Activated CD8-positive, alpha-beta T cell treated with anti-CD3 and anti-CD28 coated beads for 36 hours (primary cell): ENCODE measurements around the gene CHCHD2. TPM values are rescaled to one million over a fixed set of nuclear protein-coding genes. Genes with fewer than 3 reads are reported as not detected.
"Not testable (repeated sequence)": the region's sequence is repeated elsewhere in the genome, so short reads cannot be mapped to it uniquely, and the experiment has no call there.

Source experiments
- ATAC-seq: fragments of 200-7000 bp; cut with Tn5 transposase; one replicate; pipeline ENCODE4 v1.10.0; 2021; ENCODE audit warnings: mild to moderate bottlenecking, moderate library complexity
- CTCF ChIA-PET: fragments of 350-600 bp; sonication (Branson Sonifier 250); formaldehyde crosslinking; loops from one replicate; lab custom pipeline; 2021; ENCODE audit warnings: antibody characterized with exemption; lab: Charles Lee
- POLR2A ChIA-PET: fragments of 350-600 bp; sonication (Branson Sonifier 250); formaldehyde crosslinking; loops from one replicate; lab custom pipeline; 2021; ENCODE audit warnings: antibody characterized with exemption; lab: Charles Lee
- DNase-seq: peaks from one replicate; pipeline ENCODE4 v3.0.0-alpha.2; 2020
- H3K27ac Mint-ChIP-seq: one replicate; pipeline ENCODE4 v1.8.0; 2021; ENCODE audit warnings: mild to moderate bottlenecking, mixed read lengths
- H3K27me3 Mint-ChIP-seq: one replicate; pipeline ENCODE4 v1.8.0; 2021; ENCODE audit warnings: mixed read lengths
- H3K36me3 Mint-ChIP-seq: one replicate; pipeline ENCODE4 v1.8.0; 2021; ENCODE audit warnings: low read depth, mixed read lengths
- H3K4me1 Mint-ChIP-seq: one replicate; pipeline ENCODE4 v1.8.0; 2021; ENCODE audit warnings: low read depth, mixed read lengths
- H3K4me3 Mint-ChIP-seq: one replicate; pipeline ENCODE4 v1.8.0; 2021; ENCODE audit warnings: mild to moderate bottlenecking, moderate library complexity, mixed read lengths
- H3K9me3 Mint-ChIP-seq: one replicate; pipeline ENCODE4 v1.8.0; 2021; ENCODE audit warnings: mixed read lengths
- intact Hi-C: fragments of 100-400 bp; cut with micrococcal nuclease; formaldehyde crosslinking; loops from one replicate; pipeline ENCODE4 v1.10.0; 2022
- total RNA-seq, 2 experiments: library from RNA; stranded (reverse); gene quantifications; one replicate each; pipeline ENCODE4 v1.2.3, GENCODE V29; 2021
- TF ChIP-seq, protein P1 (sequence below): fragments of 200-600 bp; IDR thresholded peaks from one replicate; pipeline ENCODE4 v1.8.0; 2022; ENCODE audit warnings: antibody characterized with exemption, mild to moderate bottlenecking

The CHCHD2 gene, protein sequence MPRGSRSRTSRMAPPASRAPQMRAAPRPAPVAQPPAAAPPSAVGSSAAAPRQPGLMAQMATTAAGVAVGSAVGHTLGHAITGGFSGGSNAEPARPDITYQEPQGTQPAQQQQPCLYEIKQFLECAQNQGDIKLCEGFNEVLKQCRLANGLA
- total RNA-seq = 100 to 1,000 TPM; 726 to 748 TPM

DNA sequence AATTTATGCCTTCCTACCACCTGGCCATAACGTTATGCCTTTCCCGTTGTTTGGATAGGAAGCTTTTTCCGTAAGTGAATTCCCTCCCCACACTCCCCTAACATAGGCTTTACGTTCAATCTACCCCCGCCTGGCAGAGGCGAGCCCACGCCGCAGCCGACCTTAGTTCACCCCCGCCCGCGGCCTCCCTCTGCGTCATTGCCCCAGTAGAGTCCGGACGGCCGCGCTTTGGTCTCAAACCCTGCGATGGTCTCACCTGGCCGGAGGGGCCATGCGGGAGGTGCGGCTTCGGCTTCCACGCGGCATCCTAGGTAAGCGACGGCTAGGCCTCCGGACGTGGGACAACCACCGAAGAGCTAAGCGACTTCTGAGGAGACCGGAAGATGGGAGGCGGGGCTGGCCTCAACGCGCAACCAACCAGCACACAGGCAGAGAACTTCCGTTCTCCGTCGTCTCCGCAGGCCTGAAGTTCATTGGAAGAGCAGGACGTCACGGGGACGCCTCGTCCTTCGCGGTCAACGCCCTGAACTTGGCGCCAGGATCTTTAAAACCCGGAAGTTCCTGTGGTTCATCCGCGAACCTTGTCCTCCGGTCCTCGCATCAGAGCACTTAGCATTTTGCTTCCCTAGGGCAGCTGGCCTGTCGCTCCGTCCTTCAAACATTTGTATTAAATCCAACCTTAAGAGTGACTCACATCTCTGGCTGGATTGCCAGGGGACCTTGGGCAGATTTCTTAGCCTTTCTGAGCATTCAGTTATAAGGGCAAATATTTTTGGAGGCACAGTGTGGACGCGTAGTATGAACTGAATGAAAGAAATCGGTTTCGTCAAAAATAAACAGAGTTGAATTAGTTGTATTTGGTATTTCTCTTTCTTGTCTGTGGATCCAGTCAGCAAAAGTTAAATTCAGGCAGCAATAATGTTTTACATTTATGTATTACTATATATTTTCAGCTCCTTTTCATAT, at the start of gene CHCHD2:
Gene CHCHD2, minus strand, starts transcription at position 369 of the 966 bp plus-strand sequence. Its CDS starts 63 bp downstream, at position 306.
- peak within 1 kb of the TSS; percentile 100 for H3K4me3 Mint-ChIP-seq
- H3K27me3 Mint-ChIP-seq = no peaks in the 10 kb centered on the region
- H3K27ac Mint-ChIP-seq = peak within 1 kb of the TSS; percentile 99
- TF ChIP-seq, protein P1, sequence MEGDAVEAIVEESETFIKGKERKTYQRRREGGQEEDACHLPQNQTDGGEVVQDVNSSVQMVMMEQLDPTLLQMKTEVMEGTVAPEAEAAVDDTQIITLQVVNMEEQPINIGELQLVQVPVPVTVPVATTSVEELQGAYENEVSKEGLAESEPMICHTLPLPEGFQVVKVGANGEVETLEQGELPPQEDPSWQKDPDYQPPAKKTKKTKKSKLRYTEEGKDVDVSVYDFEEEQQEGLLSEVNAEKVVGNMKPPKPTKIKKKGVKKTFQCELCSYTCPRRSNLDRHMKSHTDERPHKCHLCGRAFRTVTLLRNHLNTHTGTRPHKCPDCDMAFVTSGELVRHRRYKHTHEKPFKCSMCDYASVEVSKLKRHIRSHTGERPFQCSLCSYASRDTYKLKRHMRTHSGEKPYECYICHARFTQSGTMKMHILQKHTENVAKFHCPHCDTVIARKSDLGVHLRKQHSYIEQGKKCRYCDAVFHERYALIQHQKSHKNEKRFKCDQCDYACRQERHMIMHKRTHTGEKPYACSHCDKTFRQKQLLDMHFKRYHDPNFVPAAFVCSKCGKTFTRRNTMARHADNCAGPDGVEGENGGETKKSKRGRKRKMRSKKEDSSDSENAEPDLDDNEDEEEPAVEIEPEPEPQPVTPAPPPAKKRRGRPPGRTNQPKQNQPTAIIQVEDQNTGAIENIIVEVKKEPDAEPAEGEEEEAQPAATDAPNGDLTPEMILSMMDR = no peak
- intact Hi-C loops = loop anchor here (5.0 kb wide), 1 partner anchor 54 kb away; the partner anchor contains the start of genes CCT6A and PSPH
- DNase-seq (peak; percentile 97), ATAC-seq (peak; percentile 98)
- peaks cover 5% of the 10 kb centered on the region for H3K9me3 Mint-ChIP-seq
- H3K4me1 Mint-ChIP-seq = peaks cover 29% of the 10 kb centered on the region
- H3K36me3 Mint-ChIP-seq = peaks cover 42% of the 10 kb centered on the region
- POLR2A ChIA-PET = interaction anchor here (0.6 to 1.1 kb wide), 4 partner anchors 11 to 741 kb away, joined by 3 read pairs; no protein-coding TSS in a partner anchor
- CTCF ChIA-PET = interaction anchor here (1.0 to 1.8 kb wide), 2 partner anchors 17 to 32 kb away, joined by 3 to 11 read pairs; no protein-coding TSS in a partner anchor

DNA sequence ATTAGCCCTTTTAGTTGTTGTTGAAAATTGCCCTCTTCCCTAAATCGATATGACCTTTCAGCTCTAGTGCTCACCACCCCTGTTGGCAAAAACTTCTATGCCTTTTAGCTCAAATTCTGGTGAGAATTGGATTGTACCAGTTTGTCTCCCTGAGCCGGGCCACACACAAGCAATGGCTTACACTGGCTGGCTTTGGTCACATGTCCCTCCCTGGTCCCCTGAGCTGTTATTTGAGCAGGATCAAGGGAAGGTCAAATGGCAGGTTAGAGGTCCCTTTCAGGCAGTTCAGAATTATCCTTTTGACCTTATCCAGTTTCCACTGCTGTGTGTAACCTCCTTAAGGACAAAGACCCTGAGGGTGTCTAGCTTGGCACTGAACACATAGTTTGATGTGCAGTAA, 24.8 kb upstream of the CHCHD2 start:
- POLR2A ChIA-PET = interaction anchor here (0.7 kb wide), 1 partner anchor 386 kb away, joined by 3 read pairs; no protein-coding TSS in a partner anchor
- intact Hi-C loops, H3K27me3 Mint-ChIP-seq, ATAC-seq, CTCF ChIA-PET, H3K27ac Mint-ChIP-seq, H3K4me1 Mint-ChIP-seq, H3K4me3 Mint-ChIP-seq, DNase-seq, H3K9me3 Mint-ChIP-seq, H3K36me3 Mint-ChIP-seq: not testable (repeated sequence)

DNA sequence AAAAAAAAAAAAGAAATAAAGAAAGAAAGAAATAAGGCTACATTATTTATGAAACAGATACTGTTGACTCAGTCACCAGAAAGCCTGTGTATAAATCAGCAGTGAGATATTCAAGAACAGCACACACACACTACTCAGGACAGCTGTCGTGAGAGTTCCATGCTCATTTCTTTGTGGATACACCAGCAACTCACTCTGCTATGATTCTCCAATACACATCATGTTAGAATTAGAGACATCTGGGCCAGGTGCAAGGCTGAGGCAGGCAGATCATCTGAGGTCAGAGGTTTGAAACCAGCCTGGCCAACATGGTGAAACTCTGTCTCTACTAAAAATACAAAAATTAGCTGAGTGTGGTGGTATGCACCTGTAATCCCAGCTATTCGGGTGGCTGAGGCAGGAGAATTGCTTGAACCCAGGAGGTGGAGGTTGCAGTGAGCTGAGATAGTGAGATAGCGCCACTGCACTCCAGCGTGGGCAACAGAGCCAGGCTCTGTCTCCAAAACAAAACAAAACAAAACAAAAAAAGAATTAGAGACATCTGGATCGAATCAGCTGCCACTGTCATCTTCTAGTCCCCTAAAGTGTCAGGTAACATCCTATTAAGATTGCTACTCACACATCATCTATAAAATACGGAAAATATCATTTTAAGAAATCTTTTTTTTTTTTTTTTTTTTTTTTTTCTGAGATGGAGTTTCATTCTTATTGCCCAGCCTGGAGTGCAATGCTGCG, 21.1 kb upstream of the CHCHD2 start:
- Mint-ChIP-seq H3K9me3 (no peaks in the 10 kb centered on the region), H3K27me3 (no peaks in the 10 kb centered on the region), H3K4me3 (no peak overlapping the region), H3K4me1 (no peaks in the 10 kb centered on the region), H3K36me3 (no peaks in the 10 kb centered on the region), H3K27ac (no peak overlapping the region)
- intact Hi-C loops = no loop called here
- CTCF ChIA-PET = no interaction called here
- no peak for DNase-seq
- ATAC-seq = no peak
- TF ChIP-seq, protein P1 = no peak
- POLR2A ChIA-PET = no interaction called here

DNA sequence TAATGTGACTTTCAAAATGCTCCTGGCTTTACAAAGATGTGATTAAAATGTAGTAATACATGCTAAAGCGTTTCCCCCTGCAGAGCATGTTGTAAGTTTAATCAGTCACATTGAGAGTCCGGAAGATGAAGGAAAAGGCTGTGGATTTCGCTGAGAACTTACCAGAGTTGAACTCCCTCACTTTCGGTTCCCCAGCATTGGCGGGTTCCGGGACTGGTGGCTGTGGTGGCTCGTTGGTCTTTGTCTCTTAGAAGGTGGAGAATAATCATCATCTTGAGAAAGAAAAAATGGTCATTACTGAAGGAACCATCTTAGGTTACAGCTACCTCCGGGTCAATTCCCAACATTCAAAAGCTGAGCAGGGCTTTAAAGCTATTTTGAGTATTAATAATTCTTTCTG, 19.6 kb upstream of the CHCHD2 start:
- ChIA-PET POLR2A (no interaction called here), CTCF (no interaction called here)
- H3K4me1 Mint-ChIP-seq = no peaks in the 10 kb centered on the region
- H3K36me3 Mint-ChIP-seq = no peaks in the 10 kb centered on the region
- ATAC-seq = no peak
- H3K9me3 Mint-ChIP-seq = no peaks in the 10 kb centered on the region
- H3K27ac Mint-ChIP-seq = no peak overlapping the region
- intact Hi-C loops = no loop called here
- no peak overlapping the region for H3K4me3 Mint-ChIP-seq
- TF ChIP-seq, protein P1 = no peak
- no peak for DNase-seq
- H3K27me3 Mint-ChIP-seq = no peaks in the 10 kb centered on the region

DNA sequence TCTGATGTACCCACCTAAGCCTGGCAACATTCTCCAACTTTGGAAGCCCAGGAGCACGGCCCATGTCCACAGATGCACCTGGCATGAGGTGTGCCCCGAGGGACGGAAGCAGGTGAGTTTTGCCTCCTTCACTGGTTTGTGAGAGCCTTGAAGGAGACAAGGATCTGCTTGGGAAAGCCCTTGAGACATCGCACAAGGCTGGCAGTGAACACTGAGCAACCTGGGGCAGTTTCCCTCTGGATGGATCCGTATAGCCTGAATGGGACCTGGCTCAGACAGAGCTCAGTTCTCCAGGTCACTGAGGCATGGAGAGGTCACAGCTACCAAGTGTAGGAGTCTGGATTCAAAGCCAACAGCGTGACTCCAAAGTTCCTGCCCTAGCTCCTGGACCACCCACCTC, 18.7 kb upstream of the CHCHD2 start:
- H3K27ac Mint-ChIP-seq = no peak overlapping the region
- ATAC-seq = no peak
- no peaks in the 10 kb centered on the region for H3K36me3 Mint-ChIP-seq
- H3K27me3 Mint-ChIP-seq = no peaks in the 10 kb centered on the region
- ChIA-PET CTCF (no interaction called here), POLR2A (no interaction called here)
- no peak overlapping the region for H3K4me3 Mint-ChIP-seq
- H3K4me1 Mint-ChIP-seq = no peaks in the 10 kb centered on the region
- H3K9me3 Mint-ChIP-seq = no peaks in the 10 kb centered on the region
- intact Hi-C loops = no loop called here
- TF ChIP-seq, protein P1 = no peak
- no peak for DNase-seq
